Activated CD8-positive, alpha-beta memory T cell treated with anti-CD3 and anti-CD28 coated beads for 1 hour (primary cell): ENCODE data around the gene GPR39.
"Not testable (repeated sequence)": the region's sequence is repeated elsewhere in the genome, so short reads cannot be mapped to it uniquely, and the experiment has no call there.

Experiments used
- DNase-seq, 2 donors: peaks; one replicate each; pipeline ENCODE4 v3.0.0-alpha.2; 2020; ENCODE audit warnings: low read depth in 1 of 2; ENCODE audit errors: extremely low read depth in 1 of 2

GPR39 gene

GRCh38 chr2:132482821-132483220 lies 66.2 kb downstream of the GPR39 start:
- no peak for DNase-seq

DNA sequence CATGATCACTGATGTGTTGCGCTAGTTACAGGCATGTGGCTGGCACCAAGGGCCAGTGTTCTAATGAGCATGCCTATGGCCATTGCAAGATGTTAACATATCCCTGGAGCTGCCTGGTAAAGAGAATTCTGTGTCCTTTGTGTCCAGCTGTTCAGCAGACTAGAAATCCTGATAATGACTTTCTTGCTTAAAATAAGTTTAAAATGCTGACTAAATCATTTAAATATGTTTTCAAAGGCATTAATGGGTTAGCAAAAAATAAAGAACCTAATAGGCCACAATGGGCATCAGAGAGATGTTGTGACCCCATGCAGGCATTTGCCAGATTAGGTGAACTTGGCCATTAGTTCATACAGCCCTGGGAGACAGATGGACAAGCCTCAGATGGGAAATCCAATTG lies 67.5 kb downstream of the GPR39 start:
- no peak for DNase-seq

GRCh38 chr2:132488491-132488890 lies 71.9 kb downstream of the GPR39 start:
- DNase-seq = no peak

DNA sequence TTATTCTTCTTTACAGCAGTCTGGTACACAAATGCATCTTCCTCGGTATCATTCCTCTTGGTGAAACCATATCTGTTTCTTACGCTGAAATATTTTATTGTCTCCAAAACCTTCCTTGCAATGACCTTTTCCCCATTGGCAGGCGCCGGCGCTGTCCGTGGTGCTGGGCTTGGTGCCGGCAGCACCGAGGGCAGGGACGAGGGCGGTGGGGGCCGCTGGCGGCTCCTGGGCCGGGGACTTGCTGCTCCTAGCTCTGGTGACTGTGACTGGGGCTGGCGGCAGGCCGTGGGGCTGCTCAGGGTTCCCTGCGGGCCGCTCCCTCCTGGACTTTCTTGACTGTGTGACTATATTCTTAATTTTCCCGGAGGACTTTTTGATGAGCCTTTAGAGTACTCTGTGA lies 72.5 kb downstream of the GPR39 start:
- DNase-seq = no peak

DNA sequence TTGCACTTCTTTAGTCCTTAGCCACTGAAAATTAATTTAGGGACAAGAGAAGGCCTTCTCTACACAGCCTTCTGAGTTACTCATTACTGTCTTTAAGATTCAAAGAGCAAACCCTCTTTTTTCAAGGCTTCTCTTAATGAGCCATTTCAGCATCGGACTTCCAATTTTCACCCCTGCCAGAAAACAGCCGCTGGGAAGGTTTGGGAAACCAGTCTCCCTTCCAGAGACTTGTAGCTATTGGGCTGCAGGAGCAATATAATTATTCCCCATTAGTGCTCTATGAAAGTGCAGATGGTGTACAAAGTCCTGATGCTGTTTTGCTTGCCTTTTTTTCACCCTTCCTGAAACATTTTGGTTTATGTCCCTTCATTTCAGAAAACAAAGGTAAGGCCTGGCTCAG lies 79.3 kb downstream of the GPR39 start:
- no peak for DNase-seq

DNA sequence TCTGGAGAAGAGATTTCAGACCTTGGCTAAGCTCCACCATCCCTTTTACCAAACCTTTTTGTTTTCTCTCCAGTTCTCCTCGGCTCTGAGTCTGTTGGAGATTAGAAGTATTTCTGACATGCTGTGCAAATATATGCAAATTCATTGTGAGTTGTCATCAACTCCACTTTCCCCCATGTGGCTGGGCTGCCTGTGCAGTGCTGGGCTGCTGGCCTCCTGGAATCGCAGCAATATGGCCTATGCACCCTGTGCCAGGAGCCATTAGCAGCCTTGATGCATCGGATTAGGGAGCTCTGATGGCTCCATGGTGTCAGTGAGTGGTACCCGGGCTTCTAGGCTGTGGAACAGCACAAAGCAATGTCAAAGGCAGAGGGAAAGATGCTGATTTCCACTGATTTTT lies 80.0 kb downstream of the GPR39 start:
- DNase-seq = no peak

DNA sequence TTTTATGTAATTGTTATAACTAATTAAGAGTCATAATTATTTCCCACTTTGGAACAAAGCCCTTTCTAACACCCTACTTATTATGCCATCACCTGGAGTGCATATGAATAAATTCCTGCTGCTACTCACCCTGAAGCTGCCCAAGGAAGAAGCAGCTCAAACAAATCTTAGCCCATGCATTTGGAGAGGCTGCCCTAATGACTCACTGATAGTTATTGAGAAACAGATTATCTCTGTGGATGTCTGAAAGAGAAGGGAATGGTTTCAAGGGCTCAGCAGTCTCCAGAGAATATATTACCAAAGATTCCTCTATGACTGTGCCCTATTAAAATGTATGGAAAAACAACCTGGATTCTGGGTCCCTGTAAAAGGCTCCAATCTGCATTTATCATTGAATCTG lies 81.0 kb downstream of the GPR39 start:
- no peak for DNase-seq

- DNase-seq = no peak
Measured at GRCh38 chr2:132503701-132504100, 87.1 kb downstream of the GPR39 start.

DNA sequence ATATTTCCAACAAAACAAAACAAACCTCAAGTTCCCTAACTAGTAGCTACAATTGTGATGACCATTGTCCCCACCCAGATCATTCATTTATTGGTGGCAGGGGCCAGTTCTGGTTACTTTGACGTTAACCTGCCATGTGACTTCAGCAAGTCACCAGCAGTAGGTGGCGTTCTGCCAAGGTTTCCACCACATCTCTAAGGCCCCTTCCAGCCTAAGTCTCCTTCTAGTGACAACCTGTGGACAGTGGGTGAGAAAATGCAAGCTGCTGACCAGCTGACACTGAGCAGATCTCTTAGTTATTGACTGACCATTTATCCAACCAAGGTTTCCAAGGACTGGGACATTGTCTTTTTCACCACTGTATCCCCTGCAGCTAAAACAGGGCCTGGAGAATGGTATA lies 98.4 kb downstream of the GPR39 start:
- DNase-seq = no peak

- no peak for DNase-seq
Measured at GRCh38 chr2:132517386-132517785, 100.8 kb downstream of the GPR39 start.

DNA sequence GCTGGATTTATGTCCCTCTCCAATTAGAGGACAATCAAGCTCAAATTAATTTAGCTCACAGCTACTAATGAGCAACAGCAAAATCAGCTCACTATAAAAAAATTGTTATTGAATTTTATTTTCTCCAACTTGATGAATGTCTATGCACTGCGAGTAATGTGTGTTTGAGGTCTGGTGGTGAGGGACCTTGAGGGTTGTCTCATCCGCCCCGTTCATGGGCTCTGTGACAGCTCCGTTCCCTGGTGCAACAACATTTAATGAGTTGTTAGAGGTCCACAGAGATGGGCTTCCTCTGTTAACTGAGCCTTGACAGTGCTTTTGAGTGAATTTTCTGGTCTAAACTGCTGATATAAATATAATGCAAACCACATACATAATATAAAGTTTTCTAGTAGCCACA lies 101.7 kb downstream of the GPR39 start:
- no peak for DNase-seq

DNA sequence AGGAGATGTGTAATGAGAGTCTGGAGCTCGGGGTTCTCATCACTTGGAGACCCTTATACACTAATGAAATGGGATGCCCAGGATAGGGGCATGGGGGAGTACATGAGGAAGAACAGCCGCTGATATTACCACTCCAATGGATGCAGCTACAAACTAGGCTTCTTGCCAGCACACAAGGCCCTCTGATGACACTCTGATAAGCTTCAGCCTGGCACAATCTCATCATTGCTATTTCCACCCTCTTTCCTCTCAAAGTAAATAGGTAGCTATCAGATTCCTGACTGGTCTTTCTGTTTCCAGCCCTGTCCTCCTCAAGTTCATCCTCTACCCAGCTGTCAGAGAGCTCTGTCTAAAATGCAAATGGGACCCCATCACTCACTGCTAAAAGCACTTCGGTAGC lies 103.0 kb downstream of the GPR39 start:
- DNase-seq = no peak

GRCh38 chr2:132521341-132521740 lies 104.7 kb downstream of the GPR39 start:
- DNase-seq = no peak

- DNase-seq = no peak
Measured at GRCh38 chr2:132522901-132523300, 106.3 kb downstream of the GPR39 start.

- DNase-seq = not testable (repeated sequence)
Measured at GRCh38 chr2:132537061-132537460, 120.5 kb downstream of the GPR39 start.

DNA sequence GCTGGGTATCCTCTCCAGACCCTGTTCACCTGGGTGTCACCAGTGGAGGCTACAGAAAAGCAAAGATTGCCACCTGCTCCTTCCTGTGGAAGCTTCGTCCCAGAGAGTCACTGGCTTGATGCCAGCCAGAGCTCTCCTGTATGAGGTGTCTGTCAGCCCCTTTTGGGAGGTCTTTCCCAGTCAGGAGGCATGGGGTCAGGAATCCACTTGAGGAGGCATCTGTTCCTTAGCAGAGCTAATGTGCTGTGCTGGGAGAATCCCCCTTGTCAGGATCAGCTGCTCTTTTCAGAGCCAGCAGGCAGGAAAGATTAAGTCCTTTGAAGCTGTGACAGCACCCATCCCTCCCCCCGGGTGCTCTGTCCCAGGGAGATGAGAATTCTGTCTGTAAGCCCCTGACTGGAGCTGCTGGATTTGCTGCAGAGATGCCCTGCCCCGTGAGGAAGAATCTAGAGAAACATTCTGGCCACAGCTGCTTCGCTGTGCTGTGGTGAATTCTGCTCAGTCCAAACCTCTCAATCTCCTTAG lies 121.8 kb downstream of the GPR39 start:
- DNase-seq = no peak

DNA sequence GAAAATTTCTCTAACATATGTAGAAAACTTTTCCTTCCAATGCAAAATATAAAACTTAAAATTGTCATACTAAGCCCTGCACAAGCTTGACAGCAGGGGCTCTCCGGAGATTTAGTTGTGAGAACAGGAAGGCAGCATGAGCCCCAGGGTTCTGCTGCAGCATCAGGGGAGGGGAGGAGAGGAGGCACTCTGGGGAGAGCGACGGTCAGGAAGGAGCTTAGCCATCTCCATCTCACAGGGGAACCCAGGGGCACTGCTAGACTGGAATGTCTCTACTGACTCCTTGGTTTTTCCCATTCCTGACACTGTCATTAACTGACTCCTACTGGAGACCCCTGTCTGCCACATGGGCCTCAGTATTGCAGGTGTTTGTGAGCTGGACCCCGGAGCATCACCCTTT lies 123.6 kb downstream of the GPR39 start:
- no peak for DNase-seq

GRCh38 chr2:132542953-132543569 lies 126.5 kb downstream of the GPR39 start:
- no peak for DNase-seq

- no peak for DNase-seq
Measured at GRCh38 chr2:132544006-132544630, 127.5 kb downstream of the GPR39 start.

DNA sequence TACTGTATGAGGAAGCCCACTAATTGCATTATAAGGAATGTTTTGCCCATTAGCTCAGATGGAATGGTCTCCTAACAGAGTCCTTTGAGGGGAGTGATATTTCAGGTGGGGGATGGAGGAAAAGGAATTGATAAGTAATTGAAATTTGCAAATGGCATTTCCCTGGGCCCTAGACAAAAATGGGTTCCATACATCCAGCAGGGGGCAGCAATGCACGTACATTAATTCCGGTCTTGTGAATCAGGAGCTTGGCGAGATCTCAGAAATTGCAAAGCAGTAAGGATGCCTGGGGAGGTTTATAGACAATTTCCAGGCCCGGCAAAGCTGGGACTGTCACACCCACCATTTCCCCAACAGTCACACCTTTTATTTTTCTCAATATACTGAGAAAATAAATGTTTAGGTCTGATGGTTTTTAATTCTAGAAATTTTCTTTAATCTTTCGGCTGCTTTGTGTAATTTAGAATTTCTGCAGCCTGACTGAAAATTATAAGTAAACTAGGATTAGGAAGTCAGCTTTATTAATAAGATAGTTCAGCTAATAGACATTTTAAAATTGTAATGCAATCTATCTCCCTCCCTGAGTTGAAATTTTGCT lies 130.6 kb downstream of the GPR39 start:
- no peak for DNase-seq

GRCh38 chr2:132549935-132550670 lies 133.5 kb downstream of the GPR39 start:
- no peak for DNase-seq

- DNase-seq = no peak
Measured at GRCh38 chr2:132550946-132551345, 134.3 kb downstream of the GPR39 start.
